ENCODE data around the gene NBEA.

GRCh38 chr13:35672611-35673010 is 730.5 kb downstream of the NBEA start:
- TF ChIP-seq, protein P1, sequence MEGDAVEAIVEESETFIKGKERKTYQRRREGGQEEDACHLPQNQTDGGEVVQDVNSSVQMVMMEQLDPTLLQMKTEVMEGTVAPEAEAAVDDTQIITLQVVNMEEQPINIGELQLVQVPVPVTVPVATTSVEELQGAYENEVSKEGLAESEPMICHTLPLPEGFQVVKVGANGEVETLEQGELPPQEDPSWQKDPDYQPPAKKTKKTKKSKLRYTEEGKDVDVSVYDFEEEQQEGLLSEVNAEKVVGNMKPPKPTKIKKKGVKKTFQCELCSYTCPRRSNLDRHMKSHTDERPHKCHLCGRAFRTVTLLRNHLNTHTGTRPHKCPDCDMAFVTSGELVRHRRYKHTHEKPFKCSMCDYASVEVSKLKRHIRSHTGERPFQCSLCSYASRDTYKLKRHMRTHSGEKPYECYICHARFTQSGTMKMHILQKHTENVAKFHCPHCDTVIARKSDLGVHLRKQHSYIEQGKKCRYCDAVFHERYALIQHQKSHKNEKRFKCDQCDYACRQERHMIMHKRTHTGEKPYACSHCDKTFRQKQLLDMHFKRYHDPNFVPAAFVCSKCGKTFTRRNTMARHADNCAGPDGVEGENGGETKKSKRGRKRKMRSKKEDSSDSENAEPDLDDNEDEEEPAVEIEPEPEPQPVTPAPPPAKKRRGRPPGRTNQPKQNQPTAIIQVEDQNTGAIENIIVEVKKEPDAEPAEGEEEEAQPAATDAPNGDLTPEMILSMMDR (conservative IDR thresholded peaks at IDR 0.05): no peak
- no peak for TF ChIP-seq ZFX (IDR thresholded peaks at IDR 0.05)
